ENCODE measurements around the gene MAPKAPK3. TPM values are rescaled to one million over a fixed set of nuclear protein-coding genes. Genes with fewer than 3 reads are reported as not detected.

The MAPKAPK3 gene
- total and polyA plus RNA-seq, 2 of the 4 experiments (the other 2 are of a cell fraction), result 38.3 to 57.2 TPM

- Histone ChIP-seq H4K8ac (ENCODE audit: low read depth in 2 of 2, low read length in 2 of 2) (no peak overlapping the region), H3K36me3 (ENCODE audit: control insufficient read depth, insufficient read depth, low read length) (no peaks in the 10 kb centered on the region), H4K91ac (ENCODE audit: insufficient read depth, low read depth, low read length) (no peak overlapping the region), H2BK20ac (ENCODE audit: low read depth, low read length) (no peak overlapping the region), H3K18ac (ENCODE audit: low read depth, low read length) (no peak overlapping the region), H3K23ac (ENCODE audit: low read depth, low read length) (no peak overlapping the region), H3K4me2 (ENCODE audit: low read depth, low read length) (no peak overlapping the region), H4K5ac (ENCODE audit: low read depth, low read length) (no peak overlapping the region), H2BK120ac (ENCODE audit: low read depth, low read length) (no peak overlapping the region), H3K9ac (ENCODE audit: low read depth, low read length) (no peak overlapping the region), H3K14ac (replicated peaks; ENCODE audit: low read depth, low read length) (no peak overlapping the region), H3K9me1 (ENCODE audit: insufficient read depth, low read length) (peaks cover 23% of the 10 kb centered on the region), H3K27ac (ENCODE audit: insufficient read depth, low read length) (no peak overlapping the region), H3K9me3 (ENCODE audit: control insufficient read depth, insufficient read depth, low read length) (no peaks in the 10 kb centered on the region), H3K79me1 (ENCODE audit: low read depth in 1 of 2, low read length in 2 of 2) (peaks cover 0 to 8% of the 10 kb centered on the region in 2 experiments; a peak in 1 of 4 replicates), H2BK5ac (ENCODE audit: low read depth, low read length, poor library complexity, severe bottlenecking) (no peak overlapping the region), H2AK9ac (replicated peaks; ENCODE audit: low read depth, low read length, poor library complexity) (no peak overlapping the region), H2AK5ac (ENCODE audit: low read depth, low read length) (no peak overlapping the region), H3K4ac (ENCODE audit: low read depth, low read length) (no peak overlapping the region), H2BK15ac (ENCODE audit: low read depth, low read length) (no peak overlapping the region), H2AFZ (replicated peaks; ENCODE audit: low read length, poor library complexity) (no peak overlapping the region), H3K27me3 (ENCODE audit: control insufficient read depth, insufficient read depth, low read length) (no peaks in the 10 kb centered on the region), H3K4me3 (ENCODE audit: insufficient read depth, low read depth, low read length) (no peak overlapping the region), H3K56ac (ENCODE audit: extremely low read depth, insufficient read depth, low read length) (no peak overlapping the region), H4K20me1 (ENCODE audit: insufficient read depth, low read length) (peaks cover 13% of the 10 kb centered on the region; the same call in 1 of the 2 replicates), H3K4me1 (ENCODE audit: control insufficient read depth, insufficient read depth, low read length) (peaks cover 6% of the 10 kb centered on the region)
- DNase-seq, result no peak
- intact Hi-C loops (cut with micrococcal nuclease), result no loop called here
- dilution Hi-C loops (cut with HindIII; ENCODE audit: low sequenced_read_pairs, unreplicated experiment), result no loop called here
- TF ChIP-seq FOS (IDR thresholded peaks at IDR 0.05; ENCODE audit: low read depth, low read length) (no peak), SMC3 (IDR thresholded peaks at IDR 0.05; ENCODE audit: low read depth, low read length) (no peak), ELK1 (IDR thresholded peaks at IDR 0.05; ENCODE audit: borderline replicate concordance, low read depth, low read length) (no peak), CTCF (conservative IDR thresholded peaks at IDR 0.05; ENCODE audit: low read depth, low read length) (no peak), NFE2L2 (IDR thresholded peaks at IDR 0.05; ENCODE audit: low read depth, low read length) (no peak), CEBPB (IDR thresholded peaks at IDR 0.05; ENCODE audit: low read depth, low read length) (no peak), CHD1 (IDR thresholded peaks at IDR 0.05; ENCODE audit: low read depth, low read length) (no peak), BHLHE40 (IDR thresholded peaks at IDR 0.05; ENCODE audit: low read depth, low read length) (no peak), RAD21 (IDR thresholded peaks at IDR 0.05; ENCODE audit: low read length) (no peak), POLR2A (IDR thresholded peaks at IDR 0.05; ENCODE audit: low read depth, low read length) (no peak), MAZ (IDR thresholded peaks at IDR 0.05; ENCODE audit: borderline replicate concordance, low read depth, low read length) (no peak), RCOR1 (IDR thresholded peaks at IDR 0.05; ENCODE audit: insufficient replicate concordance, low read length) (no peak), RFX5 (IDR thresholded peaks at IDR 0.05; ENCODE audit: low read depth, low read length) (no peak)
- no TSS peak for BruUV-seq (replicated peaks)
- CTCF ChIA-PET, result no interaction called here
- in situ Hi-C loops (cut with MboI; ENCODE audit: low sequenced_read_pairs), result no loop called here
- POLR2A ChIA-PET (ENCODE audit: unreplicated experiment), result no interaction called here
- ATAC-seq (ENCODE audit: low read depth), result no peak
Observed at GRCh38 chr3:50635066-50635465, 18.1 kb downstream of the MAPKAPK3 start.

Data from IMR-90 (cell line).